Retina (tissue), 1 donor: ENCODE results near the gene KCNJ15.
"Not testable (repeated sequence)": the region's sequence is repeated elsewhere in the genome, so short reads cannot be mapped to it uniquely, and the experiment has no call there.

Source experiments
- DNase-seq: peaks from one replicate; pipeline ENCODE4 v3.0.0-alpha.2; 2016

The KCNJ15 gene

GRCh38 chr21:38244885-38245869, 11.6 kb upstream of the KCNJ15 start:
- DNase-seq, result no peak

DNA sequence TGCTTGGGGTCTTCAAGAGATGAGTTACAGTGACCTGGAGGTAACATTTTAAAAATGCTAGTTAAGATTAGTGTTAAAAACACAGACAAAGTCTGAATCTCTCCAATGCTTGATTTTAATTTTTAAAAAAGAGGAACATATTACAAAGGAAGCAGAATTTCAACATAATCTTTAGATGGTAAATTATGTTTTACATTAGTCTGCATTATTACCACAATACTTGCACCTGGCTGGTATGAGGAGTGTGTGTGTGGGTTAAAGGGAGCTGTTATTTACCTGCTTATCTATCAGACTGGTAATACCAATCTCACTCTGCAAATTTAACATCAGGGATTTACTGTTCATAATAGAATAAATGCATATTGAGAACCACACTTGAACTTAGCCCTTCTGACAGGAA, 10.3 kb upstream of the KCNJ15 start:
- DNase-seq, result no peak

DNA sequence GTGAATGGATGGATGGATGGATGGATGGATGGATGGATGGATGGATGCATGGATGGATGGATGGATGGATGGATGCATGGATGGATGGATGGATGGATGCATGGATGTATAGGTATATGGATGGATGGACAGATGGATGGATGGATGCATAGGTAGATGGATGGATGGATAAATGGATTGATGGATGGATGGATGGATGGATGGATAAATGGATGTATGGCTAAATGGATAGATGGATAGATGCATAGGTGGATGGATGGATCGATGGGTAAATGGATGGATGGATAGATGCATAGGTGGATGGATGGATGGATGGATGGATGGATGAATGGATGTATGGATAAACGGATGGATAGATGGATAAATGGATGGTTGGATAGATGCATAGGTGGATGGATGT, 9.7 kb upstream of the KCNJ15 start:
- not testable (repeated sequence) for DNase-seq

DNA sequence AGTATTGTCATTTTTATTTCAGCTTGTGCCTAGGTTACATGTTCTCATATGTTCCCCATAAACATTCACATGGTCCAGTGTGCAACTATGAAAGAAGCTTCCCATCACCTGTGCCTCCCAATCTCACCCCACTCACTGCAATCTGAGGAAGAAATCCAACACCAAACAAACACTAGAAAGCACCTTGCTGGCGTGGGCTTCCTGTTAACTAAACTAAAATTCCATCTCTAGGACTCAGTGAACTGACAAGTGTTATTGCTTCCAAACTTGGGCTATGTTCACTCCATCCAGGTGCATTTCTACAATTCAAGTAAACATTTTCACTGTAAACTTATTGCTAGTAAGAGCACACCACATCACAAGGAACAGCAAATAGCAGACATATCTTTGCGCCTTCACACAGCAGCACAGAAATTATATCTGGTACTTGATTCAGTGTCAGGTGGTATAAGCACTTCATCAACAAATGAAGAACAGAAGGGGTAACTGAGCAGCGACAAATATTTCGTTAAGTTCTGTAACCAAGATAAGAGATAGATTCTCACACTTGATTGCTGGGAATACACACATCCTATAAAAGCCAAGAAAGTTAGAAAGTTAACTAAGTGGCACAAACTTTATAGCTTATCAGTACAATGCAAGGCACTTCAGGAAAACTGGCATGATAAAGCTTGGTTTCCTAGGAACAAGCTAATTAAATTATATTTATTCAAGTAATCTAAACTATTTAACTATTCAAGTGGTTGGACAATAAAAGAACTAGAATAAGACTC, 8.9 kb upstream of the KCNJ15 start:
- no peak for DNase-seq

DNA sequence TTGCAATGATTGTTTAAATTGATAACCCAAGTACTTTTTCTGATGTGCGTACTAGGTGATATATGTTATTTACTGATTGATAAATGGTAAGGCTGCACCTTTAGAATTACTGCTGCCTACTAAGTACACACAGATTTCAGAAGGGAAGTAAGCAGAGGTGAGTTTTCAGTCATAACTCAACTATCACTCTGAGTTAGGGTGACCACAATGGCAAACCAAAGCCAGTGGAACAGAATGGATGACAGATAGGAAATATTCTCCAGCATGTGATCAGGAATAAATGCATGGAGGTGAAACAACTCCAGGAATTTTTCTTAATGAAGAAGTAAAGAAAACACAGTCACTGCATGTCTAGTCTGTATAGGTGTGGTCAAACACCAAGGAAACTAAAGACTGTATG, 7.5 kb upstream of the KCNJ15 start:
- no peak for DNase-seq

- DNase-seq, result no peak
These were observed 7.0 kb upstream of the KCNJ15 start for GRCh38 chr21:38249696-38250278.

- no peak for DNase-seq
These were observed 5.8 kb upstream of the KCNJ15 start for GRCh38 chr21:38250991-38251418.

- no peak for DNase-seq
These were observed 1.8 kb upstream of the KCNJ15 start for GRCh38 chr21:38254970-38255369.

DNA sequence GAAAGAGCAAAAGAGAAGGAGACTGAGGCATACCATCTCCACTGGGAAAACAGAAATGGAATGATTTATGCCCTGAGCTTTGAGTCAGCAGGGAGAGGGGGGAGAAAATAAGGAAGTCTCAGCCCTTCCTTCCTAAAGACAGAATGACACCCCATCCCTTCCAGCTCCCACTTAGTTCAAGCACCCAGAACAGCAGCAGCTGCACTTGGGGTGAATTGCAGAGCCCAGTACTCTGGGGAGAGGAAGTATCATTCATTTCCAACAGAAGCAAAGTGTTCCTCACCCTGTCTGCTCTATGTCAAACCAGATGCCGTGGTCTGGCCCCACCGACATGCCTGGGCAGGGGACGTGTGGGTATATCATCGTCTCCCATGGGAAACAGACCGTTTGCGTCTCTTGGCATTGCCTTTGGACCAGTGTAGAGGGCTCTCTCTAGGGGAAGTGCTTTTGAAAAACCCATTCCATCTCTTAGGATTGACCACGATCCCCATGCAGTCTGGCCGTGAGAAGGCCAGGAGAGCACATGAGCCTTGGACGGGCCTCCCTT, 1.1 kb upstream of the KCNJ15 start:
- no peak for DNase-seq

GRCh38 chr21:38257667-38258066, 876 bp downstream of the KCNJ15 start:
- no peak for DNase-seq

DNA sequence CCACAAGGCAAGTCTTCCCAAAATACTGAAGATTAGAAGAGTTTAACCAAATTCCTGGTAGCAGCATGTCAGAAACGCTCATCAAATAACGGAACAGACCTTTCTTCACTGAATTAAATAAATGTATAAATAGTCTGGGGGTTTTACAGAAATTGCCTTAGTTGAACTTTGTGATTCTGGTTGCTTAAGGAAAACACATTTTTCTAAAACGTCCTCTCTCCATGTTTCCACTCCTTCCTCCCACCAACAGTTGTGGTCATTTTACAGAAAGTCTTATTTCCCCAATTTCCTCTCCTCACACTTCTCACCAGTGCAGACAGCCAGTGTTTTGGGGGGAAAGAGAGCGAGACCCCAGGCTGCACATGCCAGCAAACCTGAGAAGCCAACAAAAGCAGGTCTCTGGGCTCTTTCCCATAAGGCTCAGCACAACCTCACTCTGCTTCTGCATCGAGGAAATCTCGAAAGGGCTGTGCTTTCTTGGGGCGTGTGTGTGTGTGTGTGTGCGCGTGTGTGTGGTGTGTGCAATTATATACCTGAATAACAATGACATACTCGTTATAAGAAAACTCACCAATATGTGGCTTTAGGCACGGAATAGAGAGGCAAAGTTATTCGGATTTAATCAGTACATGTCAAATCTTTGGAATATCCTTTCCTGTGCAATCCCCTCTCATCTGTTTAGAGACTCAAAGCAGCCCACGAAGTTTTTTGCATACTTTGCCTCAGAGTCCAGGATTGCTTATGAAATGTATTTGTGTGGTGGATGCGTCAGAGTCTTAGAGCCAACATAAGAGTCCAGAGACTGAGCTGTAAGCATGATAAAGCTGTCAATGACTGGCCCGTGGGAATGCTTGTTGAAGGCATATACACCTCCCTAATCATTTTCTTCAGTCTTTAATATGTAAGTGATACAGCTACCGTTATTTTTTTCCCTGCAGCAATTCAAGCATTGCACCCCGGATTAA, 2.0 kb downstream of the KCNJ15 start:
- DNase-seq, result no peak

DNA sequence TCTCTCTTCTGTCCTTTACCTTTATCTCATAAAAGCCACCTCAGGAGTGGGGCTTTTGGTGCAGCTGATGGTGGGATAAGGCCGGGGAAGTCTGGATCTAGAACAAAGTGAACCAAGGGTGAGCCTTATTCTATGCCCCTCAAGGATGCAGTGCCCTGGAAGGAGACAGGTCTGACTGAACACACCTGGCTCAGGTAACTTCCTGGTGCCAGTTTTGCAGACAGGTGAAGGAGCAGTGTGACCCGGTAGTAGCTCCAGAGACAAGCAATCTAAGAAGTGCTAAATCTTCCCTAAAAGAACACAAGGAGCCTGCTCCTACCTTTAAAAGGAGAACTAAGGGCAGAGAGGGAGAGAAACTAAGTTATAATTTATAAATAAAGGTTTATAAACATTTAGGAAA, 2.9 kb downstream of the KCNJ15 start:
- DNase-seq, result no peak

DNA sequence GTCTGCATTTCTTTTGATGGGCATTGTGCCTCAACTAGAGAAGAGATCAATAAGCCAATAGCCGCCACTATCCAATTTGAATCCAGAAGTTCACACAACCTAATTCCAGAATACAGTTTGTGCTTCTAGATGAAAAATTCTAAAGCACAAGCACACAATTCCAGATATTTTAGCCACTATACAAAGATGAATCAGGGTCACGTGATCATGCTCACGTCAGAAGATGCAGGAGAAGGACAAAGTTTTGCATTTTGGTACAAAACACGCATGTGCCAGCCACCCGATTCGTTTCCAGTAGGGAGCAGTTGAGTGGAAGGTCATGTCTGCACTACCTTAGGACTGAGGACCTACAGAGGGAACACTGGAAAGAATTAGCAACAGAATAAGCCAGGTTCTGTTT, 3.6 kb downstream of the KCNJ15 start:
- no peak for DNase-seq

- no peak for DNase-seq
These were observed 5.1 kb downstream of the KCNJ15 start for GRCh38 chr21:38261851-38262250.

DNA sequence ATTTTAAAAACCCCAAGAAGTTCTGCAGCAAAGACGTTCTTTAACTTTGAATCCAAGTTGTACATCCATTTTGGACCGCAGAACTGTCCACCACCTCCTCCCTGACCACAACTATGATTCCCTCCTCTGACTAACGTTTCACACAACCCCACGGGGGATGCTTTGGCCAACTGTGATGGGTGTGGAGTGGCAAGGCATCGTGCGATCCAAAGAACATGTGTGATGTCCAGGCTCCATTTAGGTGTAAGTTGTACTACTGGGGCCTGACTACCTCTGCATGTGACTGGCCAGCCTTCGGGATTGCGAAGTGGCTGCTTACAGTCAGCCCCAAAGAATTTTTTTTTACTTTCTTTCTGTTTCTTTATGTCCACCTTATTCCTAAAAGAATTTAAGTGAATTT, 6.7 kb downstream of the KCNJ15 start:
- DNase-seq, result no peak

DNA sequence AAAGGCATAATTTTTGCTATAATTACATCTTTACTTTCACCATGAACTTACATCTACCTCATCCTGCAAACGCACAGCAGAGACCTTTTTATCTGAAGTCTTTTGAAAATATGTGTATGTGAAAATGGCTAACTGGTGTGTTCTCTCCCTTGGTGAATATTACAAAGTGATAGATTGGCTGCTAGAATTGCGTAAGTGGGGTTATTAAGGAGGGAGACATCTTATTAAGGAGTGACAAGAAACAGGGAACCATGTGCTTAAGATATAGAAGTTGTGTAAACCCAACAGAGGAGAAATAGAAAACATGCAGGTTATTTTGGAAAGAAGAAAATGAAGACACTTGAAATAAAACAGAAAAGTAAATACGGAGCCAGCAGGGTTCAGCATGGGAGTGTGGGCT, 7.8 kb downstream of the KCNJ15 start:
- no peak for DNase-seq

GRCh38 chr21:38265166-38265565, 8.4 kb downstream of the KCNJ15 start:
- DNase-seq, result no peak

GRCh38 chr21:38266732-38267131, 9.9 kb downstream of the KCNJ15 start:
- DNase-seq, result no peak

DNA sequence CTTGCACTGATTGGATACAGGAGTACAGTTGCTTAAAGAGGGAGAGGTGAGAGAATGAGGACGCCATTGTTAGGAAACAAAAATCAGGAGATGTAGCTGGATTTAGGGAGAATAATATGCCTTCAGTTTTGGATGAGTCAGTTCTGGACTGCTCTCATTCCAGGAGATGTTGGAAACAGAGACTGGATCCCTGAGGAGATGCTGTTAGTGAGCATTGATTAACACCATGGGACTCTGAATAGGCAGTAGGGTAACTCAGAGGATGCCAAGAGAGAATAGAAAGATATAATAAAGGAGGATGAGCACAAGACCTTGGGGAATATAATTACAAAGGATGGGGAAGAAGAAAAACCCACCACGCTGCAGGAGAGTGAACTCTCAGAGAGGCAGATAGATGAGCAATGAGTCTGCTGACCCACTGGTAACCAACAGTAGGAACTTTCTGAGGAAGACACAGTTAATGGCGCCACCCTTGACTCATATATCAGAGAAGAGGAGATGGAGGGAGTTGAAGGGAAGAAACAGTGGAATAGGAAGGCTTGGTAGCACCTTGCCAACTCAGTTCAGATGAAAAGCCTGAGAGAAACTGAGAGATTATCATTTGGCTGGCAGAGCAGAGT, 10.5 kb downstream of the KCNJ15 start:
- no peak for DNase-seq

GRCh38 chr21:38267991-38268863, 11.4 kb downstream of the KCNJ15 start:
- no peak for DNase-seq
